HepG2 (cell line): ENCODE data around the gene DPM2. TPM values are rescaled to one million over a fixed set of nuclear protein-coding genes. Genes with fewer than 3 reads are reported as not detected.
A peak's percentile ranks its signal among the peaks of the same experiment; 100 is the strongest.

Experiments used
- BRF2 ChIP-seq: sonication (generic); formaldehyde crosslinking; IDR thresholded peaks from 2 replicates; pipeline ENCODE4 v1.8.1; 2022; ENCODE audit warnings: mild to moderate bottlenecking, missing genetic modification reagents
- EHMT2 ChIP-seq: fragments of 200-600 bp; sonication (generic); IDR thresholded peaks from 2 replicates; pipeline ENCODE4 v1.7.0; 2017; ENCODE audit warnings: antibody characterized with exemption, low read depth, low read length, borderline replicate concordance
- ETV5 ChIP-seq: IDR thresholded peaks from 2 replicates; pipeline ENCODE4 v1.6.1; 2018; ENCODE audit warnings: missing biosample characterization, missing genetic modification reagents, inconsistent platforms, borderline replicate concordance
- GATAD2A ChIP-seq: IDR thresholded peaks from 2 replicates; pipeline ENCODE4 v1.6.1; 2016
- MAF1 ChIP-seq: sonication (generic); formaldehyde crosslinking; IDR thresholded peaks from 2 replicates; pipeline ENCODE4 v1.5.0; 2020; ENCODE audit warnings: missing genetic modification reagents, borderline replicate concordance
- MED8 ChIP-seq: sonication (generic); formaldehyde crosslinking; IDR thresholded peaks from 2 replicates; pipeline ENCODE4 v1.8.1; 2023; ENCODE audit warnings: mild to moderate bottlenecking, missing genetic modification reagents; ENCODE audit not compliant: insufficient replicate concordance
- NFYB ChIP-seq: sonication (generic); formaldehyde crosslinking; IDR thresholded peaks from 2 replicates; pipeline ENCODE4 v1.4.0; 2020; ENCODE audit warnings: missing genetic modification reagents
- RFXAP ChIP-seq: sonication (generic); formaldehyde crosslinking; IDR thresholded peaks from 2 replicates; pipeline ENCODE4 v1.4.0; 2020; ENCODE audit warnings: missing genetic modification reagents, borderline replicate concordance
- SMC3 ChIP-seq: IDR thresholded peaks from 2 replicates; pipeline ENCODE4 v1.6.1; 2011; ENCODE audit warnings: low read length, improper control_type of control experiment
- THAP9 ChIP-seq: sonication (generic); formaldehyde crosslinking; IDR thresholded peaks from 2 replicates; pipeline ENCODE4; 2020; ENCODE audit warnings: missing genetic modification reagents, mild to moderate bottlenecking, borderline replicate concordance
- ZNF34 ChIP-seq: sonication (generic); formaldehyde crosslinking; IDR thresholded peaks from 2 replicates; pipeline ENCODE4 v1.4.0; 2020; ENCODE audit warnings: mild to moderate bottlenecking, missing genetic modification reagents, borderline replicate concordance
- ZNF501 ChIP-seq: sonication (generic); formaldehyde crosslinking; IDR thresholded peaks from 2 replicates; pipeline ENCODE4 v1.5.1; 2020; ENCODE audit warnings: mild to moderate bottlenecking, moderate library complexity, missing genetic modification reagents
- ZNF710 ChIP-seq: sonication (generic); formaldehyde crosslinking; IDR thresholded peaks from 2 replicates; pipeline ENCODE4 v1.5.0; 2020; ENCODE audit warnings: mild to moderate bottlenecking, missing genetic modification reagents, borderline replicate concordance
- polyA plus RNA-seq, 8 experiments: library from polyadenylated mRNA; depleted of rRNA in 3 of 8; stranded (reverse) in 7 of 8; unstranded in 1 of 8; fragments of >200 nt; fragmentation: Illumina TruSeq in 4 of 8; extraction: Trizol in 4 of 8; gene quantifications; 2 replicates each; pipeline versions ENCODE4 v1.2.1 to v1.2.3, GENCODE V29; 2011 to 2016; ENCODE audit warnings: low read depth in 4 of 8, missing spikeins in 1 of 8, mixed read lengths in 1 of 8; ENCODE audit not compliant: insufficient read depth in 1 of 8
- total RNA-seq, 5 experiments: library from RNA; depleted of rRNA; stranded (reverse); fragments of >200 nt; fragmentation: Illumina TruSeq; extraction: Trizol; gene quantifications; 2 replicates each; pipeline ENCODE4 v1.2.3, GENCODE V29; 2016; ENCODE audit warnings: low read depth in 1 of 5
- TF ChIP-seq, protein P1 (sequence below): sonication (generic); formaldehyde crosslinking; IDR thresholded peaks from 2 replicates; pipeline ENCODE4 v1.4.0; 2020; ENCODE audit warnings: missing genetic modification reagents, mild to moderate bottlenecking, borderline replicate concordance
- TF ChIP-seq, protein P2 (sequence below): sonication (generic); formaldehyde crosslinking; IDR thresholded peaks from 2 replicates; pipeline ENCODE4 v1.4.0; 2020; ENCODE audit warnings: missing genetic modification reagents

DPM2 gene
- total and polyA plus RNA-seq, 2 of the 13 experiments (the other 11 are each of a cell fraction or from before 2014, with no cell fraction given), result 24.8 to 35.3 TPM

DNA sequence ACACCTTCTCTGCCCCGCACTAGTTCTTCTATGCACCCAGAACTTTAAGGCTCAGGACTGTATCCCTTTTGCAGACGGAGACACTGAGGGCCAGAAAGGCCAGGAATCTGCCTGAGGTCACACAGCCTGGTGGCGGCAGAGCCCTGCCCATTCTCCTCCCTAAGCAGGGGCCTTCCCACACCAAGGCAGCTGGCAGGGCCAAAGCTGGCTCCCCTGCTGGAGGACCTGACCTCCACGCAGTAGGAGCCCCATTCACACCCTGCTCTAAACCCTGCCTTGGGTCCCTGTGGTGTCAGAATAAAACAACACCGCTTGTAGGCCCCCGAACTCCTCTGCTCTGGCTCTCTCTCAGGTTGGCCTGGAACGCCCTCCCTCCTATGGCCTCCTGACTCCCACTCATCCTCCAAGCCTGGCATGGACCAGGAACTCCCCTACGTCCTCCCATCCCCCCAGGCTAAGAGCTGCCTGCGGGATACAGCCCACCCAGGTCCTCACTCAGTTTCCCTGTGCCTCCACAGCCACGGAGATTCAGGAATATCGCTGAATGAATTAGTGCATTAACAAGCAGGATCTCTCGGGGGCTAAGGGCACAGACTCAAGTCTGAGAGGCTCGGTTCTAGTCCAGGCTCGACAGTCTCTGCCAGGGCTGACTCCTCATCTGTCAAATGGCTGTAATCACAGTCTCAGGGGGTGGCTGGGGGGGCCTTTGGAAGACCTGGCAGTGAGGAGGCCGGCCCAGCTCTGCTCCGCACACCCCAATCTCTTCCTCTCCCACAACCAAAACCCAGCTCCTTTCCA lies 41.1 kb downstream of the DPM2 start (continued):
- TF ChIP-seq, protein P1, sequence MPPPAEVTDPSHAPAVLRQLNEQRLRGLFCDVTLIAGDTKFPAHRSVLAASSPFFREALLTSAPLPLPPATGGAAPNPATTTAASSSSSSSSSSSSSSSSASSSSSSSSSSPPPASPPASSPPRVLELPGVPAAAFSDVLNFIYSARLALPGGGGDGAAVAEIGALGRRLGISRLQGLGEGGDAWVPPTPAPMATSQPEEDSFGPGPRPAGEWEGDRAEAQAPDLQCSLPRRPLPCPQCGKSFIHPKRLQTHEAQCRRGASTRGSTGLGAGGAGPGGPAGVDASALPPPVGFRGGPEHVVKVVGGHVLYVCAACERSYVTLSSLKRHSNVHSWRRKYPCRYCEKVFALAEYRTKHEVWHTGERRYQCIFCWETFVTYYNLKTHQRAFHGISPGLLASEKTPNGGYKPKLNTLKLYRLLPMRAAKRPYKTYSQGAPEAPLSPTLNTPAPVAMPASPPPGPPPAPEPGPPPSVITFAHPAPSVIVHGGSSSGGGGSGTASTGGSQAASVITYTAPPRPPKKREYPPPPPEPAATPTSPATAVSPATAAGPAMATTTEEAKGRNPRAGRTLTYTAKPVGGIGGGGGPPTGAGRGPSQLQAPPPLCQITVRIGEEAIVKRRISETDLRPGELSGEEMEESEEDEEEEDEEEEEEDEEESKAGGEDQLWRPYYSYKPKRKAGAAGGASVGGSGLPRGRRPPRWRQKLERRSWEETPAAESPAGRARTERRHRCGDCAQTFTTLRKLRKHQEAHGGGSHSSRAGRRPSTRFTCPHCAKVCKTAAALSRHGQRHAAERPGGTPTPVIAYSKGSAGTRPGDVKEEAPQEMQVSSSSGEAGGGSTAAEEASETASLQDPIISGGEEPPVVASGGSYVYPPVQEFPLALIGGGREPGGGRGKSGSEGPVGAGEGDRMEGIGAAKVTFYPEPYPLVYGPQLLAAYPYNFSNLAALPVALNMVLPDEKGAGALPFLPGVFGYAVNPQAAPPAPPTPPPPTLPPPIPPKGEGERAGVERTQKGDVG (CRISPR knock-in tag), result 0 out of 2 replicates have a peak, but pooled peaks have one; percentile 37
- 0 out of 2 replicates have a peak, but pooled peaks have one; percentile 35 for TF ChIP-seq THAP9 (CRISPR knock-in tag)
- TF ChIP-seq SMC3, result no peak
- 0 out of 2 replicates have a peak, but pooled peaks have one; percentile 48 for TF ChIP-seq BRF2 (CRISPR knock-in tag)
- TF ChIP-seq ETV5 (CRISPR knock-in tag), result no peak
- TF ChIP-seq, protein P2, sequence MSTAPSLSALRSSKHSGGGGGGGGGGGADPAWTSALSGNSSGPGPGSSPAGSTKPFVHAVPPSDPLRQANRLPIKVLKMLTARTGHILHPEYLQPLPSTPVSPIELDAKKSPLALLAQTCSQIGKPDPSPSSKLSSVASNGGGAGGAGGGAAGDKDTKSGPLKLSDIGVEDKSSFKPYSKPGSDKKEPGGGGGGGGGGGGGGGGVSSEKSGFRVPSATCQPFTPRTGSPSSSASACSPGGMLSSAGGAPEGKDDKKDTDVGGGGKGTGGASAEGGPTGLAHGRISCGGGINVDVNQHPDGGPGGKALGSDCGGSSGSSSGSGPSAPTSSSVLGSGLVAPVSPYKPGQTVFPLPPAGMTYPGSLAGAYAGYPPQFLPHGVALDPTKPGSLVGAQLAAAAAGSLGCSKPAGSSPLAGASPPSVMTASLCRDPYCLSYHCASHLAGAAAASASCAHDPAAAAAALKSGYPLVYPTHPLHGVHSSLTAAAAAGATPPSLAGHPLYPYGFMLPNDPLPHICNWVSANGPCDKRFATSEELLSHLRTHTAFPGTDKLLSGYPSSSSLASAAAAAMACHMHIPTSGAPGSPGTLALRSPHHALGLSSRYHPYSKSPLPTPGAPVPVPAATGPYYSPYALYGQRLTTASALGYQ (CRISPR knock-in tag), result no peak
- no peak for TF ChIP-seq ZNF710
- no peak for TF ChIP-seq GATAD2A (CRISPR knock-in tag)
- no peak for TF ChIP-seq ZNF34 (CRISPR knock-in tag)
- TF ChIP-seq RFXAP, result no peak
- no peak for TF ChIP-seq MAF1 (CRISPR knock-in tag)
- TF ChIP-seq EHMT2, result no peak
- 0 out of 2 replicates have a peak, but pooled peaks have one; percentile 5 for TF ChIP-seq ZNF501 (CRISPR knock-in tag)
- TF ChIP-seq MED8 (CRISPR knock-in tag), result no peak
- TF ChIP-seq NFYB (CRISPR knock-in tag), result no peak
